ENCODE results near the gene ERP27.

Gene ERP27

DNA sequence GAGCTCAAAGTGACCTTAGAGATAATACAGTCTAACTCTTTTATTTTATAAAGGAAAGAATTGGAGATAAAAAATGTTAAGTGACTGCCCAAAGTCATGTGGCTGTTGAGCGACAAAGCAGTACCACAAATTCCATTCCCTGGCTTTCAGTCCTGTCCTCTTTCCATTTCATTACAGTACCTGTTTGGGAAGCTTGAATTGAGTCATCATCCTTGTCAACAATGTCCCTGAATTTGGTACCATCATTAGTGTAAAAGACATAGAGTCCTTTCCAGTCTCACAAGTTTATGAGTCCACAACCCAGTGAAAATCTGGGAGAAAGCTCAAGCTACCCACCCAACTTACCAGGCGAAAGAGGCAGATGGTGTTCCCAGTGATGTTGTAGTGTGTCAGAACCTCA, 3.8 kb downstream of the ERP27 start:
- DNase-seq = no peak

DNA sequence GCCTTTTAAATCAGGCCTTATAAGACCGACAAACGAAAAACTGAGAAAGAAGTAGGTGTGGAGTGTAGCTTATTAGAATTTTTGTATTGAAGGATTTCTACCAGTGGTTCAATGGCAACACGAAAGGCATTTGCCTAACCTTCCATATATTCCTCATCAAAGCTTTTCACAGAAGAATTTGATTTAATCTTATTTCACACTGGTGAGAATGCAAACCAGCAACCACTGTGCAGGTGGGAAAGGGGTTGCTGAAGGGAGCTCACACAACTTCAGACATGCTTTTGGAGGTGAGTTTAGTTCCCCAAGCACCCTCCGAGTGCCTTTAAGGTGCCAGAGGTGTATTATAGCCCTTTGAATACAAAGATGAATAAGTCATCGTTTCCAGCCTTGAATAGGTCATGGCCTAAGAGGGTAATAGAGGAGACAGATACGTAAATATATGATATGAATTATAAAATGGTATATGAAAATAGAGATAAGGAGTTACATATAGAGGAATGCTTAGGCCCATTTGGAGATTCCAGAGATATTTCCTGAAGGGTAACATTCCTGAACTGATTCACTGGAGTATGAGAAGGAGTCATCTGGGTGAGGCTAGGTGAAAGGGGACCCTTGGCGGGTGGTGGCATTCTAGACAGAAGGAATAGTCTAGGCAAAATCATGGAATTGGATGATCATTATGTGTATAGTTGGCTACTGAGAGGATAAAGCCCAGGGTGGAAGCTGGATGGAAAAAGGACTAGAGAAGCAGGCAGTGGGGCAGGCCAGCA, 6.4 kb downstream of the ERP27 start:
- no peak for DNase-seq

DNA sequence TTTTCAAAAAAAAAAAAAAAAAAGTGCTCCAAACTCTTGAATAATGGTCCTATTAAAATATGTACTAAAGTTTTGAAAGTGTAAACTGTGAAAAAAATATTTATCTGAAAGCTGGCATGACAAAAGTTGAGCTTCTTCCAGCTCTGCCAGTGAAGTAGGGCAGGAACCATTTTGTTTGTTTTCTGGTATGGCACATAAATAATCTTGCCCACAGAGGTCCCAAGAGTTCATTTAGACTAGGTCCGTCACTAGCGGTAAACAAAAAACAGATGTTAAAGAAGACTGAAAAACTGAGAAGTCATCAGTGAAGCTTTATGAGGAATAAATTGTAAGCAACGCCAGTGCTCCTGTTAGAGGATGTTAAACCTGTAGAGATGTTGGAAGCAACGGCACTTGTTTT, 7.0 kb downstream of the ERP27 start:
- DNase-seq = no peak

DNA sequence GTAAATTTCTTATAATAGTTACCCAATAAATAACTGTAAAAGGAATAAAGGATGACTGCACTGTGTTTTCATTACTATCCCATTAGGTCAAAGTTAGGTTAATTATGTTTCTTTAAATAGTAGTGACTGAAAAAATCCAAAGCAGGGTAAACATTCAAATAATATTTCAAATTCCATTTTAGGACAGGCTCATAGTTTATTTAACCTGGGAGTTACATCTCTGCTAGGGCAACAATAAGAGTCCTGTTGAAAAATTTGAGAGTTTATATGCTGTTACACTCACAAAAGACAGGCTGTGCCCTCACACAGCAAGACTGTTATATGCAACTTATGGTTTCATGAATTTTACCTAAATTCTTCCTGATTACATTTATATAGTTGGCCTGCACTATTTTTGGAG, 8.0 kb downstream of the ERP27 start:
- DNase-seq = no peak

DNA sequence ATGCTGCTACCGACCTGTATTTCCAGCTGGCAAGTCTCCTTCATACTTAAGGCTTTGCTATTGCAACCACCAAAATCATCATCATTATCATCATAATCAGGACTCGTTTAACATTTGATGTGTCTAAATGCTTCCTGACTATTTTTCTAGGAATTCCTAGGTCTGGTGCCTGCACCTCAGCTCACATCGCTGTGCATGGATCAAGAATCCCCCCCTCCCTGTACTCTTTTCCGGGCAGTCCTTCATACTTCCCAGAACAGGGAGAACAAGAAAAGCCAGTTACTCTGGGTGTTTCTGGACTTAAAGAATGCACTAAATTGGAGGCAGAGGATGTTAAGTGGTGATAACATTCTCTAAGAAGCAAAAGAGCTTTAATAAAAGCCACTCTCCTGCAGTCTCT, 9.4 kb downstream of the ERP27 start:
- DNase-seq = no peak

DNA sequence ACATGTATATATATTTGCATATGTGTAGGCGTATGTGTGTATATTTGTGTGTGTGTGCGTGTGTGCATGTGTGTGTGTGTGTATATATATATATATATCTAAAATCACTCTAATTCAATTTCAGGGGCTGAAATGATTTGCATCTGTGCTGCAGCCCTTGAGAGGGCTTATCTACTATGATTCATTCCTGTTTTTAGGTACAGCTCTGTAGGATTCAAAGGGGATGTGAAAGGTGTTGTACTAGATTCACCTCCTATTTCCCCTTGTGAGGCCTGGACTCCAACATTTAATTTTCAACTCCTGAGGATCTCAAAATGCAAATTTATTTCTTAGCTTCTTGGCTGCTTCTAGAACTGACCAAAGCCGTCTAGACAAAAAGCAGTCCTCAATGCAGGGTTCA, 11.1 kb downstream of the ERP27 start:
- DNase-seq = no peak

DNA sequence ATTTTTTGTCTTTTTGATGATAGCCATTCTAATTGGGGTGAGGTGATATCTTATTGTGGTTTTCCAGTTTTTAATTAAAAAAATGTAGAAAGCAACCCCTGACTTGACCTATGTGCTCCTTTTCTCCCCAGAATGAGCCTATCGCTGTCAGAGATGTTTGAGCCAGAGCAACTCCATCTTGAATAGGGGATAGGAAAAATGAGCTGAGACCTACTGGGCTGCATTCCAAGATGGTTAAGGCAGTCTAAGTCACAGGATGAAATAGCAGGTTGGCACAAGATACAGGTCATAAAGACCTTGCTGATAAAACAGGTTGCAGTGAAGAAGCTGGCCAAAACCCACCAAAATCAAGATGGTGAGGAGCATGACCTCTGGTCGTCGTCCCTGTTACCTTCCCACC, 13.8 kb downstream of the ERP27 start:
- DNase-seq = no peak

DNA sequence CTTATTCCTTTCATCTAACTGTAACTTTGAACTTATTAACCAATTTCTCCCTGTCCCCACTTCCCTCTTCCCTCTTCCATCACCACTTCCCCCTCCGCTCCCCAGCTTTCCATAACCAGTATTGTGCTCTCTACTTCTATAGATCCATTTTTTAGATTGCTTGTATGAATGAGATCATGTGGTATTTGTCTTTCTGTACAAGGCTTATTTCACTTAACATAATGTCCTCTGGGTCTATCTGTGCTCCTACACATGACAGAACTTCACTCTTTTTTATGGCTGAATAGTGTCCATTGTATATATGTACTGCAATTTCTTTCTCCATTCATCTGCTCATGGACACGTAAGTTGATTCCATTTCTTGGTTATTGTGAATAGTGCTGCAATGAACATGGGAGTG, 14.4 kb downstream of the ERP27 start:
- DNase-seq = no peak

DNA sequence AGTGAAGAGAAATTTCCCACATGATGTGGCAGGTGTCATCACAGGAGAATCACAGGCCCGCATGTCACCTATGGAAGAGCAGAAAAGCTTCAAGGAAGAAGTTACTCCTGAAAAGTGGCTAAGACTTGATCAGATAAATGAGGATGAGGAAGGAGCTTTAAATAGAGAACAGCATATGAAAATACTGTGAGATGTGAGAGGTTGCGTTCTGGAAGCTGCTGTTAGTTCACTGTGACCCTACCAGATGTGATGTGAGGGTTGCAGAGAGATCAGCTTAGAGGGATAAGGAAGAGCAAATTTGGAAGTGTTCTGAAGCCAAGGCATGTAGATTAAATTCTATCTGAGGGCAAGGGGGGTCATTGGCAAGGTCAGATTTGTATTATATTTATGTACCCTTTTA, 17.1 kb downstream of the ERP27 start:
- DNase-seq = no peak

DNA sequence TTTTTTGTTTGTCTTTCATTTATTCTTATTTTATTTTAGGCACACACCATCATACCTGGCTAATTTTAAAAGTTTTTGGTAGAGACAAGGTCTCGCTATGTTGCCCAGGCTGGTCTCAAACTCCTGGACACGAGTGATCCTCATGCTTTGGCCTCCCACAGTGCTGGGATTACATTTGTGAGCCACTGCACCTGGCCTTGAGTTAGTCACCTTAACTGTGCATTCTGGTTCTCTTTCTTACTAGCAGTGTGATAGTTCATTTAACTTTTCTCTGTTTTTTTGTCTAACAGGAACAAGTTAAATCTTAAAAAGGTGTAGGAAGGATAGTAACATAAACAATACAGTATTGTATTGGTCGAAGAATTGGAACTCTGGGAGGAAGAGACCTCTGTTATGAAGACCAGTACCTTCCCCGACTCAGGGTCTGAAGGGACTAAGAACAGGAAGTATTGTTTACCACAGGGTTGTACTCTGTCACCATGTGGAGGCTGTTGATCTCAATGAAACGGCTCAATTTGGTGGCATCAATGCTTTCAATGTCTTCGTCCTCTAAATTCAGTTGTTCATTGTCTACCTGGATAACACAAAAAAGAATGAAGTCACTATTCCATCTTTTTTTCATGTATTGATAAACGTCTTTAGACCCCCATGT, 17.7 kb downstream of the ERP27 start:
- DNase-seq = no peak

DNA sequence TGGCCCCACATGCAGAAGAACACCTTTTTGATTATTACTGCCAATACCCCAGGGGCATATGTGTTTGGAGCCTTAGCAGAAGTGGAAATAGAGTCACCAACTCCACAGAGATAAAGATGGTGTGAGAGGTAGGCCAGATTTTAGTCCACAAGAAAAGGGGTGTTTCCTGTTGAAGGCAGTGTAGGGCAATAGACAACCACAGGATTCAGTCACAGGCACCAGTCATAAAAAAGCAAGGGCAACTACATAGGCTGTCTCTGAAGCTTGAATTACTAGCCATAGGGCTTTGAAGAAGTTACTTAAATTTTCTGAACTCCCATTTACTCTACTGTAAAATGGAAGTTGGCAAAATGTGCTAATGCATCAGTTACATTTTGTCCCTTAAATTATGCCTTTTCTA, 18.9 kb downstream of the ERP27 start:
- no peak for DNase-seq

DNA sequence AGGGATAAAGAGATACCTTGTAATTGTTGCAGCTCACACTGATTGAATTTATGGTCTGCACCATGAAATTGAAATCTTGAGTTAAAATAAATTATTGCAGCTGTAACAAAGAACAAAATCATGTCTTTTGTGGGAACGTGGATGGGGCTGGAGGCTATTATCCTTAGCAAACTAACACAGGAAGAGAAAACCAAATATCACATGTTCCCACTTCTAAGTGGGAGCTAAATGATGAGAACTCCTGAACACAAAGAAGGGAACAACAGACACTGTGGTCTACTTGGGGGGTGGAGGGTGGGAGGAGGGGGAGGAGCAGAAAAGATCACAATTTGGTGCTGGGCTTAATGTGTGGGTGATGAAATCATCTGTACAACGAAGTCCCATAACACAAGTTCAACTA, 22.6 kb downstream of the ERP27 start:
- no peak for DNase-seq

DNA sequence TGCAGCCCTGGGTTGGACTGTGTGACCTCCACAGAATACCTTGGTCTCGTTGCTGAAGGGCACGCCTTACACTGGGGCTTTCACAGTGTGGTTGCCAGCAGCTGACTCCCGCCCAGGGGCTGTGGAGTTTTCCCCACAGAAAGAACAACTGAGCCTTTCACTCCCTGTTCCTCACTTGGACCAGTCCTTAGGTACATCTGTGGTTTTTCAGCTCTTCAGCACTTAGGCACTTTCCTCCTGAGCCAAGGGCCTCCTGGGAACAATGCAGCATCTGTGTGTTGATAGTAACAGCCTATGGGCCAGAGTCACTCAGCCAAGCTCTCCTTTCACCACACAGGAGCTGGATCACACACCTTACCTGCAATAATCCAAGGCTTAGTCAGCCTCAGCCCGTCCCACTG, 25.0 kb downstream of the ERP27 start:
- no peak for DNase-seq

DNA sequence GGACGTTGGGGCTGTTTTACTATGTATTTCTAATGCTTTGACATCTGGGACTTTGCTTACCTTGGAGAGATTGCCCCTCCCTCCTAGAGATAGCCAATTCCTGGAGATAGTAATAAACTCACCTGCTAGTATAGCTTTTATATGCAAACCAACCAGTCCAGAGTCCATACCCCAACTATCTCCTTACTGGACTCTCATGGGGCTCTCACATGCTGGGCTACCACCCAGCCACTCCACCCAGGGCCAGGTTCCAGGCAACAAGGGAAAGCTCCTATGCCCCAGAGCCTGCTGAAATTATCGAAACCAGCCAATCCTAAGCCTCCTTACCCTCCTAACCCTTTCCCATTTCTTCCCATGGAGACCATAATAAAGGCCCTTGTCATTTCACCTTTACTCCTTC, 27.2 kb downstream of the ERP27 start:
- no peak for DNase-seq

DNA sequence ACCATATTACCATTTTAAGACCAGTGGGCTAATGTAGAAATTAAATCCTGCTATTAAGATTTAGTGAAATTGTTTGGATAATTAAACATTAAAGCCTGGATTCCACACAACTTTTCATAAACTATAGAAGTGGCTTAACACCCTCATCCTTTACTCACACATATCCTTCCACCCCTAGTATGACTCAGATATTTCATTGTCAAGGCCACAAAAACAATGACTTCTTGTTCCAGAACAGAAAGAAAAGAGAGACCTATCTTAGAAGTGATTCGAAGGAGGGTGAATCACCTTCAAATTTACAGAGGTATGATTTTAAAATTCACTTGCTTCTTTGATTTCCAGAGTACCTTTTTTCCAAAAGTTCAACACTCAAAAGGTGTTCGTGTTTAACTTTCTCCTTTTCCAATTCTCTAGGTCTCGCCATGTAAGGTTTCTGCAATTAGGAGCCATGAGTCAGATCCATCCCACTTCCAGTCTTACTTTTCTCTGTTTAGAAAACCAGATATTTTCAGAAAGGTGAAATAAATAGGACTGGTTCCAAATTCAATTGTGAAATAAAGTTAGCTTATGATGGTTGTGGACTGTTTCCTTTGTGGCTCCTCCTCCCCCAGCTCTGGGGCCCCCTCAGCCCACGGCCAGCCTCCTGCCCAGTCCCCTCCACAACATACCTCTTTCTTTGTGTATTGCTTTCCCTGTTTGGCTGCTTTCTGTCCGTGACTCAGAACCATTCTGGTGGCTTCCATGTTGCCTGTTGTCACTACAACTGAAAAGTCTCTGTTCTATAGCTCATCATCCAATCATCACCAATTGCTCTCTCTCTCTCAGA, 28.0 kb downstream of the ERP27 start:
- no peak for DNase-seq

DNA sequence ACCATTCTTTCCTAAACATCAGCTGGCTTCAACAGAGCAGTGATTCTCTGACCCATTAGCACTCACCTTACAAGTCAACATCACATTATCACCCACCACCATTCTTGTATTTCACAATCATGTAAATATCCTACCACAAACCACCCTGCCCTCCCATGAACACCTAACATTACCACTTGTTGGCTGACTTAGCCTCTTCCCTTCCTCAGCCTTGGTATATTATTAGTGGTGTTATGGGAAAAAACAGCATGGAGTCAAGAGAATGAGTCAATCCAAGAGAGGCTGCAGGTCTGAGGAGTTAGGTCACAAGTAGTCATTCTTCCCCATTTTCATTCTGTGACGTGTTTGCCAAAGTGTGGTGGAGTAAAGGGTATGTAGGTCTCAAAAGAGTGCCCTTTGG, 30.4 kb downstream of the ERP27 start:
- no peak for DNase-seq

DNA sequence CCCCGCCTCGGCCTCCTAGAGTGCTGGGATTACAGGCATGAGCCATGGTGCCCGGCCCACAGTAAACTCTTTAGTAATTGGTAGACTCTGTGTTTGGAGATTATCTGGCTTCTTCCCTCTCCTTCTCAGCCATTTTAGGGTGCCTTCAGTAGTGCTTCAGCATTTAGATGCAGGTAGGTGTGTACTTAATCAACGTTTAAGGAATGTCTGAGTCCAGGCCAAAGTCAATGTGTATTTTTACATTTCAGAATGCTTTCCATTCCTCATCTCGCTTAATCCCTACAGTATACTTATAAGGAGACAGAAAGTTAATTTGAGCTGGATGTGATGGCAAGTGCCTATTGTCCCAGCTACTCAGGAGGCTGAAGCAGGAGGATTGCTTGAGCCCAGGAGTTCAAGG, 32.2 kb downstream of the ERP27 start:
- DNase-seq = no peak

DNA sequence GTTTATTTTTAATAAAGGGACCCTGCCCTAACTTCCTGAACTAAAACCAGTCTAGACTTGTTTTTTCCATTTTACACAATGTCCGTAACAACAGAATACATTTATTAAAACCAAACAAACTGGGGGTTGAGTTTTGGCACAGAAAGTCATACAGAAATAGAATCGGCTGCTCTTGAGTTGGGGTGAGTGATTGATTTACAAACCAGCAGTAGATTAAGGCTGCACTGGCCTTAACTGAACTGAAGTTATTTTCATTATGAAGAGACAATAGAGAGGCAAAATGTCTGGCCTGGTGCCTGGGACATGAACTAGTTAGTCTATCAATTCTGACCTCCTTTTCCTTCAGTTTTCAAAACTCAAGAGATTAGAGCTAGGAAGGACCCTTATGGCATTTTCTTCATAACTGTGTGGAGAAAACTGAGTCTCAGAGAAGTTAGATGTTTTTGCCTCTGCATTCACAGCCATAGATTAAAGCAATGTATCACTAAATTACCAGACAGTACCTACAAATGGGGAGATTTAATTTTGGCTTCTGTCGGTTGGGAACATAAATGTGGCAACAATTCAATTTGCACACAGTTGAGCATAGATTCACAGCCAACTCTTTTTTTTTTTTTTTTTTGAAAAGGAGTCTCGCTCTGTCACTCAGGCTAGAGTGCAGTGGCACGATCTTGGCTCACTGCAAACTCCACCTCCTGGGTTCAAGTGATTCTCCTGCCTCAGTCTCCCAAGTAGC, 32.9 kb downstream of the ERP27 start:
- no peak for DNase-seq

DNA sequence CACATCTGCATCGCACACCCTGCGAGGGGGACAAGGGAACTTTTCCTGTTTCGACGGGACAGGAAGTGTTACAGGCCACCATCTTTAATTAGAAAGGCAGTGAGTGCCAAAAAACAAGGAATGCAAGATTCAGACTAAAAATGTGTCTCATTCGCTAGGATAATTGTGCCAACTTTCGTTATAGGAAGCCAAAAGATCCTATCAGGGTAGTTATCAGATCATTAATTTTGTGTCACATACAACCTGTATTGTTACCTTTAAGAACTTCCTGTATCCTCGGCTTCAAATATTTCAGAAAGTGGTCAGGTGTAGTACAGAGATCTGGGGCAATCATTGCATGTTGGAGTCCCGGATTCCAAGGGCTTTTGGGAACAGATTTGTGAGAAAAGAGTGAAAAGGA, 33.5 kb downstream of the ERP27 start:
- DNase-seq = no peak

DNA sequence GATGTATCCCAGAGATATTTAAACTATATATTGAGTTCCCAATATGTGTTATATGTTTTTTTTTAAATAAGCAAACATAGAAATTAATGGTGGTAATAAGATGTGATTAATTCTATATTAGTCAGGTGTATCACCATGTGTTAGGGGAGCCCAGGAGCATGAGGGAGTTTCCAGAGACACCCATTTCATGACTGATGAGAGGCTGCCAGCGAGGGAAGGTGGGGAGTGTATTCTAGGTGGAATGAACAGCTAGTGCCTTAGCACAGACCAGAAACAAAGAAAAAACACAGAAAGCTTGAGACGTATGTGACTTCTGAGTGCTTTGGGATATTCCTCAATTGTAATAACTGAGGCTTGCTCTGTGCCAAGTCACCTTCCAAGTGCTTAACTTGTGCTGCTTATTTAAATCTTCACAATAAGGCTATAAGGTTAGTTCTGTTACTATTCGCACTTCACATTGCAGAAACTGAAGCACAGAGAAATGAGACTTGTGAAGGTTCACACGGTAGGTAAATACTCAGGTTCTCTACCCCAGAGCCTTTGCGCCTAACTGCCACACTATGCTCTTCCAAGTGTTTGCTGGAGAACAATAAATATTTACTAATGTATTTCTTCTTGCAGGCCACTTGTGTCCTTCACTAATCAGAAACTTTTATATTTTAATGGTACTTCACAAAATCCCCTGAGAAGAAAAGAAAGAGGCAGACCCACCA, 34.8 kb downstream of the ERP27 start:
- DNase-seq = no peak

DNA sequence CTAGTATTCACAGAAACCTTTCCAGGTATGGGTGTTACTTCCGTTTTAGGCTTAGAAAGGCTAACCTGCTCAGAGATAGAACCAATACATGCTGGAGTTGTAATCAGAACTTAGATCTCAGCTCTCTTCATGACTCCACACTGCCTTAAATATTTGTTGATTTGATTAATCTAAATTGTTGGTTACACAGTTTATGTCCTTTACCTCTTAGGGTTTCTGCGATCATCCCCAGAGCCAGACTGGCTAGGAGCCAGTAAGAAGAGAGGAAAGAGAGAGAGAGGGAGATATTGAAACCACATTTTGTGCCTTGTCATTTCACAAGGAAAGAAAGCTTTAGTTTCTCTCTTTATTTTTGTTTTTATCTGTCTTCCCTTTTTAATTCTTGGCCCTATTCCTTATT, 35.9 kb downstream of the ERP27 start:
- DNase-seq = no peak

DNA sequence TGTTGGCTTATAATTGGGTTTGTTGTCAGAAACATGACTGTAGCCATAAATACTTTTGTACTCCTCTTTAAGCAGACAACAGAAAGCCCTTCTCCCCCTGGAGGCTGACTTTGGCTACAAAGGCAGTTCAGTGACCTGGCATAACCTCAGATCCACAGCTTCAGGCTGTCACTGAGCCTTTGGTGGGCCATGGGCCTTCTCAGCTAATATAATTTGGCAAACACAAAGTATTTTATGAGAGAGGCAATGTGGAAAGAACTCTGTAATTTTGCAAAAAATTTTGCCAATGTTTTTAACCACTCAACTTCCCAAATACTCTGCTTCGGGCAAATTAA, 37.1 kb downstream of the ERP27 start:
- no peak for DNase-seq

All from NCI-H1930 (cell line).